Measurements from ENCODE around the gene DGKZ.

DGKZ gene

DNA sequence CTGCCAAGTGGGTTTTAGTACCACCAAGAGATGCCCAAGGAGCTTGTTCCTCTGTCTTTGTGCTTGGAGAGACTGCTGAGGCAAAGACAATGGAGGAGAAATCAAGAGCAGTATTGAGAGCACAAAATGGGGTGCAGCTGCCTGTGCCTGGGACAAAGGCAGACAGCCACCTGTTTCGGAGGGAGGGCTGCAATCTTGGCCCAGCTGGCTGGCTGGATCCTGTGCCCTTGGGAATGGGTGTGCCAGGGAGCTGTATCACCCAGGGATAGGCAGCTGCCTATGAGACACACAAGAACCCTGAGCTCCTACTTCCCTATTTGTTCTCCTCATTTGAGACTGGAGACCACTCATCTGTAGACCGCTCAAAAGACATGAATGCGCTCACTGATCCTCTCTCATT, 67.6 kb downstream of the DGKZ start:
- H3K36me3 Mint-ChIP-seq (ENCODE audit: low read depth) = peaks cover 41% of the 10 kb centered on the region
- H3K4me1 Mint-ChIP-seq = peaks cover 24% of the 10 kb centered on the region
- no peak overlapping the region for H3K27ac Mint-ChIP-seq
- no peak for TF ChIP-seq CTCF (IDR thresholded peaks at IDR 0.05)
- no peak for DNase-seq
- no peak overlapping the region for H3K4me3 Mint-ChIP-seq
- H3K9me3 Mint-ChIP-seq = no peaks in the 10 kb centered on the region
- H3K27me3 Mint-ChIP-seq (ENCODE audit: low read depth, poor library complexity) = peaks cover 3% of the 10 kb centered on the region

DNA sequence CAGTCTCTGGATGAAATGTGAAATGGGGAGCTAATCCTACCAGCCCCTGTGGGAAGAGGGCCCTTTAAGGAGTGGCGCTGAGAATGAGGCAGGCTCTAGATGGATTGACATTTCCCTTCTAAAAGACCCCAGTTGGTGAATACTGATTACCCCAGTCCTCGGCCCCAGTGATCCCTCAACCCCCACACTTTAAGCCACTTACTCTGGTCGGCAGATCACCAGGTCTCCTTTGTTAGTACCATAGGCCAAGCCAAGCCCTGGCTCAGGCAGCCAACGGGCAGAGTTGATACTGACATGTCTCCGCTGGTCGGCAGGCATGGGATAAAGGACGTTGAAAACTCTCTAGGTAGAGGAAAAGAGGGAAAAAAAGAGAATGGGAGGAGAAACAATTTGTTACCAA, 70.4 kb downstream of the DGKZ start:
- Mint-ChIP-seq H3K27ac (peak overlapping the region; percentile 8), H3K36me3 (ENCODE audit: low read depth) (peaks cover 45% of the 10 kb centered on the region), H3K9me3 (no peaks in the 10 kb centered on the region), H3K4me1 (peaks cover 26% of the 10 kb centered on the region), H3K27me3 (ENCODE audit: low read depth, poor library complexity) (peaks cover 3% of the 10 kb centered on the region), H3K4me3 (no peak overlapping the region)
- no peak for DNase-seq
- TF ChIP-seq CTCF (IDR thresholded peaks at IDR 0.05) = no peak

GRCh38 chr11:46418751-46419150, 71.5 kb downstream of the DGKZ start:
- Mint-ChIP-seq H3K9me3 (no peaks in the 10 kb centered on the region), H3K4me1 (peaks cover 29% of the 10 kb centered on the region), H3K36me3 (ENCODE audit: low read depth) (peaks cover 44% of the 10 kb centered on the region), H3K27me3 (ENCODE audit: low read depth, poor library complexity) (peaks cover 3% of the 10 kb centered on the region), H3K27ac (no peak overlapping the region), H3K4me3 (no peak overlapping the region)
- no peak for TF ChIP-seq CTCF (IDR thresholded peaks at IDR 0.05)
- no peak for DNase-seq

DNA sequence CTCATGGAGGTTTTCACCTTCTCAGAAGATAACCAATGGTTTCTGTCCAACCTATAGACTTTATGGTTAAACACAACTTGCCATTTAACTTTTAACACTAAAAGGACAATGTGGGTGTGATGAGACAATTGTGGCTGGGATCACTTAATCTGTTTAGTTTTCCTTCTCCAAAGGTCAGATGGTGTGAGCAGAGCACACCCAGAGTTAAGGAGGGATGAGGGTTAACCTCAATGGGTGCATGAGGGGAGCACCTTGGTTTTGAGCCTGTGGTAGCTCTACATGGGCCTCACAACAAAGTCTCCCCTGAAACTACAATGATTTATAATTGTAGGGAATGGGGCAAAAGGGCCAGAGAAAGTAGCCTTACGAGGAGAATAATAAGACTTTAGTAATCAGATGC, 73.2 kb downstream of the DGKZ start:
- H3K4me1 Mint-ChIP-seq = peaks cover 29% of the 10 kb centered on the region
- no peak for TF ChIP-seq CTCF (IDR thresholded peaks at IDR 0.05)
- H3K27me3 Mint-ChIP-seq (ENCODE audit: low read depth, poor library complexity) = peaks cover 8% of the 10 kb centered on the region
- H3K4me3 Mint-ChIP-seq = no peak overlapping the region
- peaks cover 36% of the 10 kb centered on the region for H3K36me3 Mint-ChIP-seq (ENCODE audit: low read depth)
- DNase-seq = no peak
- H3K9me3 Mint-ChIP-seq = no peaks in the 10 kb centered on the region
- H3K27ac Mint-ChIP-seq = no peak overlapping the region

DNA sequence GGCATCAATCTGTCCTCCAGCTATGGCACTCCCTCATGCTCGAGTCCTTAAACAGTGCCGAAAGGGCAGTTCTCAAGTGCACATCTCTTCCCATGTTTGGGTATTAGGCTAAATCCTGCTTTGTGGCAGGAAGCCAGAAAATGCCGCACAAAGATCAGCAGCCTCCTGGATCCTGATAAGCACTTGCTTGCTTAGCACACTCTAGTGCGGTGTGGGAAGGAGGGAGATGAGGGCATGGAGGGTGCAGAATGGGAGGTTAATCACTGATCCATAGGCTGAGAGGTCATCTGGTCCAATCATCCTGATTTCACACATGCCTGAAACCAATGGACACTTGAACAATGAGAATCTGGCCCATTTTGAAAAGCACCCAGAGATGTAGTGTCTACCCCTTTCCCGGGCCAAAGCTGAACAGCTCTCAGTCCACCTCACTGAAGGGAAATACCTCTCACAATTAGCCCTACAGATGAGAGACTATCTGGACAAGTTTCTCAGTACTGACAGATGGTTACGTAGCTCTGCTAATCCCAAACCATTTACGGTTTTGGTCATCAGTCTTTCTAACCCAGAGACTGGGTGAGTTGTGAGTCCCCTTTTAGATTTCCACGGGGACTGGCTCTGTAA, 74.1 kb downstream of the DGKZ start:
- DNase-seq = no peak
- Mint-ChIP-seq H3K4me1 (peaks cover 29% of the 10 kb centered on the region), H3K4me3 (no peak overlapping the region), H3K27me3 (ENCODE audit: low read depth, poor library complexity) (peaks cover 8% of the 10 kb centered on the region), H3K36me3 (ENCODE audit: low read depth) (peaks cover 34% of the 10 kb centered on the region), H3K27ac (no peak overlapping the region), H3K9me3 (no peaks in the 10 kb centered on the region)
- no peak for TF ChIP-seq CTCF (IDR thresholded peaks at IDR 0.05)

GRCh38 chr11:46422588-46422987, 75.3 kb downstream of the DGKZ start:
- no peak for DNase-seq
- Mint-ChIP-seq H3K27ac (no peak overlapping the region), H3K4me3 (no peak overlapping the region)

More at GRCh38 chr11:46422588-46422987, 75.3 kb downstream of the DGKZ start:
- H3K9me3 Mint-ChIP-seq = no peaks in the 10 kb centered on the region
- H3K36me3 Mint-ChIP-seq (ENCODE audit: low read depth) = peaks cover 40% of the 10 kb centered on the region
- H3K27me3 Mint-ChIP-seq (ENCODE audit: low read depth, poor library complexity) = peaks cover 8% of the 10 kb centered on the region
- H3K4me1 Mint-ChIP-seq = peaks cover 17% of the 10 kb centered on the region
- TF ChIP-seq CTCF (IDR thresholded peaks at IDR 0.05) = no peak

Data from nephron progenitor cell (in vitro differentiated cells).